Kidney epithelial cell (primary cell): ENCODE data around the gene STMP1. TPM values are rescaled to one million over a fixed set of nuclear protein-coding genes. Genes with fewer than 3 reads are reported as not detected.

Experiments used
- DNase-seq: peaks from one replicate; pipeline ENCODE4 v3.0.0-alpha.2; 2010; ENCODE audit warnings: low read depth
- H3K27me3 ChIP-seq: 2 replicates; pipeline ENCODE4 v1.6.0; 2011; ENCODE audit warnings: low read length; ENCODE audit not compliant: control insufficient read depth, insufficient read depth
- H3K36me3 ChIP-seq: 2 replicates; pipeline ENCODE4 v1.5.1; 2011; ENCODE audit warnings: low read length; ENCODE audit not compliant: control insufficient read depth, insufficient read depth
- H3K4me3 ChIP-seq: 2 replicates; pipeline ENCODE4 v1.5.1; 2011; ENCODE audit warnings: low read depth, mild to moderate bottlenecking, control low read depth, low read length
- CTCF ChIP-seq: IDR thresholded peaks from 2 replicates; pipeline ENCODE4 v1.5.1; 2011; ENCODE audit warnings: mild to moderate bottlenecking, moderate library complexity, low read length, control low read depth, inconsistent platforms; ENCODE audit not compliant: insufficient read depth, poor library complexity, severe bottlenecking
- total RNA-seq: library from RNA; depleted of rRNA; stranded (reverse); fragments of >200 nt; gene quantifications from 2 replicates; pipeline ENCODE4 v1.2.3, GENCODE V29; 2015

The STMP1 gene
- total RNA-seq, 1 donor from 2014 or later: 20.2 TPM

GRCh38 chr7:135715055-135715522 lies 52.8 kb downstream of the STMP1 start:
- Histone ChIP-seq H3K27me3 (no peaks in the 10 kb centered on the region), H3K4me3 (no peak overlapping the region), H3K36me3 (no peaks in the 10 kb centered on the region)
- DNase-seq: no peak
- TF ChIP-seq CTCF: no peak

GRCh38 chr7:135715673-135716072 lies 53.4 kb downstream of the STMP1 start:
- DNase-seq: no peak
- no peak for TF ChIP-seq CTCF
- no peaks in the 10 kb centered on the region for H3K36me3 ChIP-seq
- no peak overlapping the region for H3K4me3 ChIP-seq
- H3K27me3 ChIP-seq: no peaks in the 10 kb centered on the region

GRCh38 chr7:135716677-135717238 lies 54.4 kb downstream of the STMP1 start:
- Histone ChIP-seq H3K36me3 (no peaks in the 10 kb centered on the region), H3K27me3 (no peaks in the 10 kb centered on the region), H3K4me3 (no peak overlapping the region)
- no peak for TF ChIP-seq CTCF
- no peak for DNase-seq

- no peak for DNase-seq
- Histone ChIP-seq H3K27me3 (no peaks in the 10 kb centered on the region), H3K36me3 (no peaks in the 10 kb centered on the region), H3K4me3 (no peak overlapping the region)
- TF ChIP-seq CTCF: no peak
Observed at GRCh38 chr7:135717693-135718092, 55.4 kb downstream of the STMP1 start.

GRCh38 chr7:135718219-135718618 lies 55.9 kb downstream of the STMP1 start:
- Histone ChIP-seq H3K4me3 (no peak overlapping the region), H3K36me3 (no peaks in the 10 kb centered on the region), H3K27me3 (no peaks in the 10 kb centered on the region)
- DNase-seq: no peak
- no peak for TF ChIP-seq CTCF

GRCh38 chr7:135718794-135719437 lies 56.6 kb downstream of the STMP1 start:
- Histone ChIP-seq H3K36me3 (no peaks in the 10 kb centered on the region), H3K4me3 (no peak overlapping the region), H3K27me3 (no peaks in the 10 kb centered on the region)
- no peak for TF ChIP-seq CTCF
- DNase-seq: no peak
